Stimulated activated effector memory CD8-positive, alpha-beta T cell treated with anti-CD3 and anti-CD28 coated beads, Interleukin-12 subunit alpha, Interleukin-12 subunit beta, amount 100 ng/mL, for 72 hours (primary cell): ENCODE data around the gene TEX51.
A peak's percentile ranks its signal among the peaks of the same experiment; 100 is the strongest.

Experiments
- ATAC-seq: fragments of 150-1000 bp; cut with Tn5 transposase; 2 replicates; pipeline ENCODE4 v1.10.0; 2021
- DNase-seq, 2 donors: peaks; one replicate each; pipeline ENCODE4 v3.0.0; 2021 to 2022; ENCODE audit warnings: low spot score in 2 of 2
- H3K27ac Mint-ChIP-seq: one replicate; pipeline ENCODE4 v1.8.0; 2022; ENCODE audit warnings: mild to moderate bottlenecking, mixed read lengths
- H3K36me3 Mint-ChIP-seq: one replicate; pipeline ENCODE4 v1.8.0; 2022; ENCODE audit warnings: mild to moderate bottlenecking, mixed read lengths
- H3K4me1 Mint-ChIP-seq: one replicate; pipeline ENCODE4 v1.8.0; 2022; ENCODE audit warnings: mixed read lengths
- H3K4me3 Mint-ChIP-seq: one replicate; pipeline ENCODE4 v1.8.0; 2022; ENCODE audit warnings: mild to moderate bottlenecking, mixed read lengths
- H3K9me3 Mint-ChIP-seq: one replicate; pipeline ENCODE4 v1.8.0; 2022; ENCODE audit warnings: mixed read lengths

The TEX51 gene

GRCh38 chr2:126898636-126899035 lies at the start of gene TEX51:
TEX51 (plus strand) TSS chr2:126898890; CDS start chr2:126898919, 29 bp downstream.
- H3K36me3 Mint-ChIP-seq: no peaks in the 10 kb centered on the region
- ATAC-seq (no peak), DNase-seq (no peak)
- H3K4me1 Mint-ChIP-seq: no peaks in the 10 kb centered on the region
- no peak within 1 kb of the TSS for H3K4me3 Mint-ChIP-seq
- H3K27ac Mint-ChIP-seq: no peak within 1 kb of the TSS
- peaks cover 2% of the 10 kb centered on the region for H3K9me3 Mint-ChIP-seq

GRCh38 chr2:126849054-126849453 lies 49.6 kb upstream of the TEX51 start:
- ATAC-seq (no peak), DNase-seq (no peak)
- no peaks in the 10 kb centered on the region for H3K4me1 Mint-ChIP-seq
- no peak overlapping the region for H3K4me3 Mint-ChIP-seq
- H3K36me3 Mint-ChIP-seq: no peaks in the 10 kb centered on the region
- no peak overlapping the region for H3K27ac Mint-ChIP-seq
- no peaks in the 10 kb centered on the region for H3K9me3 Mint-ChIP-seq

GRCh38 chr2:126849486-126849885 lies 49.2 kb upstream of the TEX51 start:
- ATAC-seq (no peak), DNase-seq (peak in 1 of 2 donors; percentile 25)
- H3K27ac Mint-ChIP-seq: no peak overlapping the region
- no peaks in the 10 kb centered on the region for H3K36me3 Mint-ChIP-seq
- no peak overlapping the region for H3K4me3 Mint-ChIP-seq
- H3K4me1 Mint-ChIP-seq: no peaks in the 10 kb centered on the region
- no peaks in the 10 kb centered on the region for H3K9me3 Mint-ChIP-seq

GRCh38 chr2:126849991-126850535 lies 48.6 kb upstream of the TEX51 start:
- H3K4me1 Mint-ChIP-seq: no peaks in the 10 kb centered on the region
- DNase-seq (no peak), ATAC-seq (no peak)
- H3K27ac Mint-ChIP-seq: no peak overlapping the region
- H3K9me3 Mint-ChIP-seq: no peaks in the 10 kb centered on the region
- H3K4me3 Mint-ChIP-seq: no peak overlapping the region
- no peaks in the 10 kb centered on the region for H3K36me3 Mint-ChIP-seq

GRCh38 chr2:126850940-126851339 lies 47.8 kb upstream of the TEX51 start:
- peak; percentile 31 for ATAC-seq
- Mint-ChIP-seq H3K27ac (no peak overlapping the region), H3K4me3 (no peak overlapping the region), H3K36me3 (no peaks in the 10 kb centered on the region), H3K4me1 (no peaks in the 10 kb centered on the region), H3K9me3 (no peaks in the 10 kb centered on the region)
- DNase-seq: peak in 1 of 2 donors; percentile 23

- ATAC-seq: no peak
- no peaks in the 10 kb centered on the region for H3K9me3 Mint-ChIP-seq
Observed at GRCh38 chr2:126851756-126852155, 46.9 kb upstream of the TEX51 start.

GRCh38 chr2:126852361-126852760 lies 46.3 kb upstream of the TEX51 start:
- H3K4me3 Mint-ChIP-seq: no peak overlapping the region
- no peak overlapping the region for H3K27ac Mint-ChIP-seq
- no peaks in the 10 kb centered on the region for H3K36me3 Mint-ChIP-seq
- ATAC-seq: no peak
- H3K9me3 Mint-ChIP-seq: no peaks in the 10 kb centered on the region
- DNase-seq: peak in 1 of 2 donors; percentile 29
- H3K4me1 Mint-ChIP-seq: no peaks in the 10 kb centered on the region

More at GRCh38 chr2:126851756-126852155, 46.9 kb upstream of the TEX51 start:
- Mint-ChIP-seq H3K27ac (no peak overlapping the region), H3K4me1 (no peaks in the 10 kb centered on the region), H3K36me3 (no peaks in the 10 kb centered on the region), H3K4me3 (no peak overlapping the region)
- DNase-seq: no peak

- no peaks in the 10 kb centered on the region for H3K9me3 Mint-ChIP-seq
- no peak for ATAC-seq
- H3K27ac Mint-ChIP-seq: no peak overlapping the region
- H3K36me3 Mint-ChIP-seq: no peaks in the 10 kb centered on the region
- DNase-seq: peak in 1 of 2 donors; percentile 6
- H3K4me1 Mint-ChIP-seq: no peaks in the 10 kb centered on the region
- no peak overlapping the region for H3K4me3 Mint-ChIP-seq
Observed at GRCh38 chr2:126855606-126856005, 43.1 kb upstream of the TEX51 start.

- Mint-ChIP-seq H3K36me3 (no peaks in the 10 kb centered on the region), H3K4me3 (no peak overlapping the region), H3K27ac (no peak overlapping the region), H3K9me3 (no peaks in the 10 kb centered on the region), H3K4me1 (no peaks in the 10 kb centered on the region)
- no peak for ATAC-seq
- peak in 1 of 2 donors; percentile 22 for DNase-seq
Observed at GRCh38 chr2:126856403-126856802, 42.3 kb upstream of the TEX51 start.

GRCh38 chr2:126857502-126857901 lies 41.2 kb upstream of the TEX51 start:
- Mint-ChIP-seq H3K4me1 (no peaks in the 10 kb centered on the region), H3K36me3 (no peaks in the 10 kb centered on the region), H3K4me3 (no peak overlapping the region), H3K9me3 (no peaks in the 10 kb centered on the region), H3K27ac (no peak overlapping the region)
- peak in 1 of 2 donors; percentile 17 for DNase-seq
- no peak for ATAC-seq

GRCh38 chr2:126858013-126858412 lies 40.7 kb upstream of the TEX51 start:
- ATAC-seq (no peak), DNase-seq (peak in 1 of 2 donors; percentile 20)
- Mint-ChIP-seq H3K4me1 (no peaks in the 10 kb centered on the region), H3K9me3 (no peaks in the 10 kb centered on the region), H3K27ac (no peak overlapping the region), H3K4me3 (no peak overlapping the region), H3K36me3 (no peaks in the 10 kb centered on the region)

- Mint-ChIP-seq H3K4me3 (no peak overlapping the region), H3K36me3 (no peaks in the 10 kb centered on the region), H3K27ac (no peak overlapping the region), H3K9me3 (no peaks in the 10 kb centered on the region), H3K4me1 (no peaks in the 10 kb centered on the region)
- DNase-seq: peak in 1 of 2 donors; percentile 13
- ATAC-seq: no peak
Observed at GRCh38 chr2:126858436-126858835, 40.3 kb upstream of the TEX51 start.

GRCh38 chr2:126858991-126859390 lies 39.7 kb upstream of the TEX51 start:
- ATAC-seq (no peak), DNase-seq (no peak)
- Mint-ChIP-seq H3K9me3 (no peaks in the 10 kb centered on the region), H3K4me3 (no peak overlapping the region), H3K27ac (no peak overlapping the region), H3K4me1 (no peaks in the 10 kb centered on the region), H3K36me3 (no peaks in the 10 kb centered on the region)

GRCh38 chr2:126859631-126860030 lies 39.1 kb upstream of the TEX51 start:
- Mint-ChIP-seq H3K4me3 (no peak overlapping the region), H3K36me3 (no peaks in the 10 kb centered on the region), H3K4me1 (no peaks in the 10 kb centered on the region), H3K9me3 (no peaks in the 10 kb centered on the region), H3K27ac (no peak overlapping the region)
- DNase-seq (peak in 1 of 2 donors; percentile 20), ATAC-seq (no peak)

GRCh38 chr2:126860385-126860784 lies 38.3 kb upstream of the TEX51 start:
- Mint-ChIP-seq H3K36me3 (no peaks in the 10 kb centered on the region), H3K4me1 (no peaks in the 10 kb centered on the region), H3K9me3 (no peaks in the 10 kb centered on the region), H3K27ac (no peak overlapping the region), H3K4me3 (no peak overlapping the region)
- DNase-seq (peak in 1 of 2 donors; percentile 20), ATAC-seq (no peak)

- peaks cover 3% of the 10 kb centered on the region for H3K9me3 Mint-ChIP-seq
- no peak overlapping the region for H3K27ac Mint-ChIP-seq
- ATAC-seq (no peak), DNase-seq (no peak)
- no peak overlapping the region for H3K4me3 Mint-ChIP-seq
- no peaks in the 10 kb centered on the region for H3K4me1 Mint-ChIP-seq
- no peaks in the 10 kb centered on the region for H3K36me3 Mint-ChIP-seq
Observed at GRCh38 chr2:126862730-126863129, 36.0 kb upstream of the TEX51 start.
